ENCODE data around the gene PACC1.
"Not testable (repeated sequence)": the region's sequence is repeated elsewhere in the genome, so short reads cannot be mapped to it uniquely, and the experiment has no call there.

PACC1 gene

GRCh38 chr1:212401838-212402582 is 12.7 kb downstream of the PACC1 start:
- in situ Hi-C loops (cut with MboI; ENCODE audit: low sequenced_read_pairs), result no loop called here

- in situ Hi-C loops (cut with MboI; ENCODE audit: low sequenced_read_pairs), result no loop called here
Measured at GRCh38 chr1:212401042-212401441, 13.6 kb downstream of the PACC1 start.

- in situ Hi-C loops (cut with MboI; ENCODE audit: low sequenced_read_pairs), result no loop called here
Measured at GRCh38 chr1:212397171-212397570, 17.5 kb downstream of the PACC1 start.

- in situ Hi-C loops (cut with MboI; ENCODE audit: low sequenced_read_pairs), result no loop called here
Measured at GRCh38 chr1:212396638-212397037, 18.0 kb downstream of the PACC1 start.

- in situ Hi-C loops (cut with MboI; ENCODE audit: low sequenced_read_pairs), result not testable (repeated sequence)
Measured at GRCh38 chr1:212395678-212396437, 18.8 kb downstream of the PACC1 start.

- in situ Hi-C loops (cut with MboI; ENCODE audit: low sequenced_read_pairs), result no loop called here
Measured at GRCh38 chr1:212388985-212389716, 25.5 kb downstream of the PACC1 start.

GRCh38 chr1:212386029-212386428 is 28.7 kb downstream of the PACC1 start:
- in situ Hi-C loops (cut with MboI; ENCODE audit: low sequenced_read_pairs), result no loop called here

GRCh38 chr1:212381397-212382035 is 33.2 kb downstream of the PACC1 start:
- in situ Hi-C loops (cut with MboI; ENCODE audit: low sequenced_read_pairs), result no loop called here

GRCh38 chr1:212379366-212379765 is 35.3 kb downstream of the PACC1 start:
- in situ Hi-C loops (cut with MboI; ENCODE audit: low sequenced_read_pairs), result no loop called here

GRCh38 chr1:212377644-212378043 is 37.0 kb downstream of the PACC1 start:
- in situ Hi-C loops (cut with MboI; ENCODE audit: low sequenced_read_pairs), result no loop called here

- in situ Hi-C loops (cut with MboI; ENCODE audit: low sequenced_read_pairs), result no loop called here
Measured at GRCh38 chr1:212375986-212376385, 38.7 kb downstream of the PACC1 start.

- in situ Hi-C loops (cut with MboI; ENCODE audit: low sequenced_read_pairs), result no loop called here
Measured at GRCh38 chr1:212368073-212368484, 46.6 kb downstream of the PACC1 start.

- in situ Hi-C loops (cut with MboI; ENCODE audit: low sequenced_read_pairs), result no loop called here
Measured at GRCh38 chr1:212367474-212368072, 47.1 kb downstream of the PACC1 start.

- in situ Hi-C loops (cut with MboI; ENCODE audit: low sequenced_read_pairs), result no loop called here
Measured at GRCh38 chr1:212366901-212367300, 47.8 kb downstream of the PACC1 start.

GRCh38 chr1:212364985-212365384 is 49.7 kb downstream of the PACC1 start:
- in situ Hi-C loops (cut with MboI; ENCODE audit: low sequenced_read_pairs), result no loop called here

GRCh38 chr1:212359794-212360479 is 54.7 kb downstream of the PACC1 start:
- in situ Hi-C loops (cut with MboI; ENCODE audit: low sequenced_read_pairs), result no loop called here

GRCh38 chr1:212355230-212355969 is 59.3 kb downstream of the PACC1 start:
- in situ Hi-C loops (cut with MboI; ENCODE audit: low sequenced_read_pairs), result no loop called here

GRCh38 chr1:212354464-212354863 is 60.2 kb downstream of the PACC1 start:
- in situ Hi-C loops (cut with MboI; ENCODE audit: low sequenced_read_pairs), result no loop called here

- in situ Hi-C loops (cut with MboI; ENCODE audit: low sequenced_read_pairs), result no loop called here
Measured at GRCh38 chr1:212353181-212353580, 61.5 kb downstream of the PACC1 start.

Data from HL-60/S4 treated with phorbol 12-myristate 13-acetate at 8.2 ng/mL for 4 days and 3 days (cell line).